ENCODE data around the gene EMILIN2.
A peak's percentile ranks its signal among the peaks of the same experiment; 100 is the strongest.
"Not testable (repeated sequence)": the region's sequence is repeated elsewhere in the genome, so short reads cannot be mapped to it uniquely, and the experiment has no call there.

Gene EMILIN2

GRCh38 chr18:2845172-2845571, 1.6 kb upstream of the EMILIN2 start:
- no peak for DNase-seq (ENCODE audit: low spot score)

- DNase-seq (ENCODE audit: low spot score) = peak; percentile 64
Observed at GRCh38 chr18:2847317-2848246, 776 bp downstream of the EMILIN2 start.

- no peak for DNase-seq (ENCODE audit: low spot score)
Observed at GRCh38 chr18:2848247-2849246, 1.7 kb downstream of the EMILIN2 start.

GRCh38 chr18:2850816-2851215, 4.0 kb downstream of the EMILIN2 start:
- DNase-seq (ENCODE audit: low spot score) = no peak

- DNase-seq (ENCODE audit: low spot score) = no peak
Observed at GRCh38 chr18:2851771-2852170, 5.0 kb downstream of the EMILIN2 start.

GRCh38 chr18:2852460-2852859, 5.7 kb downstream of the EMILIN2 start:
- not testable (repeated sequence) for DNase-seq (ENCODE audit: low spot score)

- DNase-seq (ENCODE audit: low spot score) = no peak
Observed at GRCh38 chr18:2853173-2853925, 6.5 kb downstream of the EMILIN2 start.

GRCh38 chr18:2853926-2854664, 7.3 kb downstream of the EMILIN2 start:
- no peak for DNase-seq (ENCODE audit: low spot score)

GRCh38 chr18:2854875-2855274, 8.1 kb downstream of the EMILIN2 start:
- no peak for DNase-seq (ENCODE audit: low spot score)

GRCh38 chr18:2855560-2856350, 8.9 kb downstream of the EMILIN2 start:
- DNase-seq (ENCODE audit: low spot score) = peak; percentile 40

- no peak for DNase-seq (ENCODE audit: low spot score)
Observed at GRCh38 chr18:2856547-2857170, 9.9 kb downstream of the EMILIN2 start.

- DNase-seq (ENCODE audit: low spot score) = no peak
Observed at GRCh38 chr18:2857491-2858131, 10.8 kb downstream of the EMILIN2 start.

- DNase-seq (ENCODE audit: low spot score) = not testable (repeated sequence)
Observed at GRCh38 chr18:2860397-2860796, 13.6 kb downstream of the EMILIN2 start.

GRCh38 chr18:2863997-2864396, 17.2 kb downstream of the EMILIN2 start:
- not testable (repeated sequence) for DNase-seq (ENCODE audit: low spot score)

GRCh38 chr18:2866465-2866864, 19.7 kb downstream of the EMILIN2 start:
- DNase-seq (ENCODE audit: low spot score) = not testable (repeated sequence)

GRCh38 chr18:2869207-2869606, 22.4 kb downstream of the EMILIN2 start:
- DNase-seq (ENCODE audit: low spot score) = no peak

GRCh38 chr18:2871111-2871720, 24.4 kb downstream of the EMILIN2 start:
- no peak for DNase-seq (ENCODE audit: low spot score)

- DNase-seq (ENCODE audit: low spot score) = no peak
Observed at GRCh38 chr18:2872095-2872494, 25.3 kb downstream of the EMILIN2 start.

GRCh38 chr18:2874765-2875164, 28.0 kb downstream of the EMILIN2 start:
- DNase-seq (ENCODE audit: low spot score) = no peak
